Frontal cortex (tissue), 4 donors: ENCODE results near the gene SLC47A1. TPM values are rescaled to one million over a fixed set of nuclear protein-coding genes. Genes with fewer than 3 reads are reported as not detected.
"Not testable (repeated sequence)": the region's sequence is repeated elsewhere in the genome, so short reads cannot be mapped to it uniquely, and the experiment has no call there.

ENCODE experiments used
- DNase-seq, 2 donors: peaks; one replicate each; pipeline ENCODE4 v3.0.0; 2012; ENCODE audit warnings: low spot score in 2 of 2
- FAIRE-seq: peaks from 2 replicates; lab custom pipeline; 2012; peaks lifted over from hg19 to GRCh38; lab: Jason Lieb, UNC
- total RNA-seq: library from RNA; depleted of rRNA; stranded (reverse); fragments of >200 nt; gene quantifications from one replicate; pipeline ENCODE4 v1.2.3, GENCODE V29; 2014
- donor health status: control.
- donor health status: control.
- donor health status: control.

SLC47A1 gene
- total RNA-seq, 1 donor from 2014 or later = 4.9 TPM

DNA sequence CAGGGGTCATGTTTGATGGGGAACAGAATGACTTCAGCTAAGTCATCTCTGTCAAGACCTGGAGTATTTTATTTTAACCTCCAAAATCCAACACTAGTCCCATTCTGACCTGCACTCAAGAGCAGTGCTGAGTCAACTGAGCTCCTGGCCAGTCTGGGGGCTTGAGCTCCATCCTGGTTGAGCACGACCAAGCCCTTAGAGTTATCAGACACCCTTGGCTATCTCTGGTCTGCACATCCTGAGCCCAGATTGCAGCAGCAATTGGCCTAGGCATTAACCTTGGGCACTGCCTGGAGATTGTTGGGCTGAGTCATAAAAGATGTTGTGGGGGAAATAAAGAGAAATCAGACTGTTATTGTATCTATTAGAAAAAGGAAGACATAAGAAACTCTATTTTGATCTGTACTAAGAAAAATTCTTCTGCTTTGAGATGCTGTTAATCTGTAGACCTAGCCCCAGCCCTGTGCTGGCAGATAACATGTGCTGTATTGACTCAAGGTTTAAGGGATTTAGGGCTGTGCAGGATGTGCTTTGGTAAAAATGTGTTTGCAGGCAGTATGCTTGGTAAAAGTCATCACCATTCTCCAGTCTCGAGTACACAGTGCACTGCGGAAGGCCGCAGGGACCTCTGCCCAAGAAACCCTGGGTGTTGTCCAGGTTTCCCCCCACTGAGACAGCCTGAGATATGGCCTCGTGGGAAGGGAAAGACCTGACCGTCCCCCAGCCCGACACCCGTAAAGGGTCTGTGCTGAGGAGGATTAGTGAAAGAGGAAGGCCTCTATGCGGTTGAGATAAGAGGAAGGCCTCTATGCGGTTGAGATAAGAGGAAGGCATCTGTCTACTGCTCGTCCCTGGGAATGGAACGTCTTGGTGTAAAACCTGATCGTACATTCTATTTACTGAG, 14.0 kb upstream of the SLC47A1 start:
- DNase-seq, FAIRE-seq: not testable (repeated sequence)

DNA sequence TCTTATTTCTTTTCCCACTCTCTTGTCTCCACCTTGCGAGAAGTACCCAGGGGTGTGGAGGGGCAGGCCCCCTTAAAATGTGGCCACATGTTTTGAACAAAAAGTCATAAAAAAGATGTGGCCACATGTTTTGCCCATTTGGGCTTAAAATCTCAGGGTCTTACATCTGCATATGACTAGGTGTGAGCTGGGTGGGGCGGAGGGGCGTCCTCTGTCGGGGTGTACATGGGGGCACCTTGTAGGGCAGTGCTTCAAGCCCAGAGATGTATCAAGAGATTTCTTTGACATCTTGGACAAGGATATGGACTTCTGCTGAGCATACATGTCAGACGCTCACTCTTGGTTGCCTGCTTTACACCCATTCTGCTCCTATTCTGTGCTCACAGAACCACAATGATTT, 13.0 kb upstream of the SLC47A1 start:
- no peak for FAIRE-seq

DNA sequence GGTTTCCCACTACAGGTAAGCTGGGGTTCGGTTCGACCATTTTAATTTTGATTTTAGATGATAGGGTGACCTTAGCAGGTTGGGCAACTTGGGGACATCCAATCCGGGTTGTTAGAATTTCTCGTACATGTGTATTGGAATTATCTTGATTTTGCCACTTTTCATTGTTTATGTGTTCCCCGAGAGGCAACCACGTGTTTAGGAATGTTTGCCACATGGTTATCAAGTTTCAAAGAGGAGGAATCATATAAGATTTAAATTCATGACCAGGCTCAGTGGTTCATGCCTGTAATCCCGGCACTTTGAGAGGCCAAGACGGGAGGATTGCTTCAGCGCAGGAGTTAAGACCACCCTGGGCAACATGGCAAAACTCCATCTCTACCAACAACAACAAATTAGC, 10.0 kb upstream of the SLC47A1 start:
- FAIRE-seq = no peak

More for the DNA sequence above, 13.0 kb upstream of the SLC47A1 start:
- DNase-seq = no peak

DNA sequence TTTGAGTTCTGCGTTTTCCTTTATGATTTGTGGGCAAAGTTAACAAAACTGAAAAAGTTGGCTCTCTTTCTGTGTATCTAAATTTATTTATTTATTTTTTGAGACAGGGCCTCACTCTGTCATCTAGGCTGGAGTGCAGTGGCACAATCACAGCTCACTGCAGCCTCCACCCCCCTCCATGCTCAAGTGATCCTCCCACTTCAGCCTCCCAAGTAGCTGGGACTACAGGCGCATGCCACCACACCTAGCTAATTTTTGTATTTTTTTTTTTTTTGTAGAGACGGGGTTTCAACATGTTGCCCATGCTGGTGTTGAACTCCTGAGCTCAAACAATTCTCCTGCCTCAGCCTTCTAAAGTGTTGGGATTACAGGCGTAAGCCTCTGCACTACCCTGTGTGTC, 6.7 kb upstream of the SLC47A1 start:
- not testable (repeated sequence) for DNase-seq, FAIRE-seq

More for the DNA sequence above, 10.0 kb upstream of the SLC47A1 start:
- no peak for DNase-seq

DNA sequence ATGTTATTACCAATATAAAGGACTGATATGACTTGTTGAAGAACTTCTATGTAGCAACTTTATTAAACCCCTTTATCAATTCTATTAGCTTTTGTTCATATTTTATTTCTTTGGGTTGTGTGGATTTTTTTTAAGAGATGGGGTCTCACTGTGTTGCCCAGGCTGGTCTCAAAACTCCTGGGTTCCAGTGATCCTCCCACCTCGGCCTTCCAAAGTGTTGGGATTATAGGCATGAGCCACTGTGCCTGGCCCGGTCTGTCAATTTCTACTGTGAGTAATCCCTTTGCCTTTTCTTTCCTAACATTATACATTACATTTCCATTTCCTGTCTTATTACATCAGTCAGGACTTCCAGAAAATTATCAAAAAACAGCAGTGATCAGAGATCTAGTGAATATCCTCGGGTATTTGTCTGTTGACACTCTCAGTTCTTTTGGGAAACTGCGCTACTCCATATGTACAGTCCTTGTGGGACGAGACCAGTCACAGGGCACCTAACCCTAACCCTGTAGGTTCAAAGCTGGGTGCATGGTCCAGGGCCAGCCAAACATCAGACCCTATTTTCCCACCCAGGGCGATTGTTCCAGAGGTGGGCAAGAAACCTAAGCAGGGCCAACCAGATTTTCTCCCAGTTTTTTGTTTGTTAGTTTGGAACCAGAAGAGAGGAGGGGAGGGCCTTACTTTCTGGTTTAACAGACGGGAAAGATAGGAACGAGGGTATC, 1.7 kb upstream of the SLC47A1 start:
- no peak for FAIRE-seq
- no peak for DNase-seq

DNA sequence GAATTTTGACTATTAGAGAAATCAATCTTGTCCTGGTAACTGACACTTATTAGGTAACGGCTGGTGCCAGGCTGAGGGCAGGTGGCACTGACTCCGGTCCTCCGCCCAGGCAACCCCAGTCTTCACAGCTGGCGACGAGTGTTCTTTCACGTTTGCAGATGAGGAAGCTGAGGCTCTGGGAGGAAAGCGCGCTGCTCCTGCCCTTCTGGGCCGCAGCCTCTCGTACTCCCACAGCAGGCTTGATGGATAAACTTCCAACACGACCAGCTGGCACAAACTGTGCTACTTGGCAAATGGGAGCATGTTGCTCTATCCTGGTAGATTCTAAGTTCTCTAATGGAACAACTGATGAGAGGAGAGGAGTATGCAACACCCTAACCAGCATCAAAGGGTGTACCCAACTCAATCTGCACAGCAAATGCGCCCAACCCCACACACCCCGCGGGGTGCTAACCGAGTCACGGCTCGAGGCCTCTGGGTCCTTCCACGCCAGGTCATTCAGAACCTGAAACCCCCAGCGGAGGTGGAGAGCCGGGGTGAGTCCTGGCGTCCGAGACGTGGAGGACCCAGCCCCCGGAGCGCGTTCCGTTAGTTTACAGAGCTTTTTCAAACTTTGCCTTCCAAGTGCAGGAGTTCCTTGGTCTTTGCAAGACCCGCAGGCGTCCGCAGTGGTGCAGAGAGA, 477 bp upstream of the SLC47A1 start:
- no peak for DNase-seq
- FAIRE-seq = no peak

DNA sequence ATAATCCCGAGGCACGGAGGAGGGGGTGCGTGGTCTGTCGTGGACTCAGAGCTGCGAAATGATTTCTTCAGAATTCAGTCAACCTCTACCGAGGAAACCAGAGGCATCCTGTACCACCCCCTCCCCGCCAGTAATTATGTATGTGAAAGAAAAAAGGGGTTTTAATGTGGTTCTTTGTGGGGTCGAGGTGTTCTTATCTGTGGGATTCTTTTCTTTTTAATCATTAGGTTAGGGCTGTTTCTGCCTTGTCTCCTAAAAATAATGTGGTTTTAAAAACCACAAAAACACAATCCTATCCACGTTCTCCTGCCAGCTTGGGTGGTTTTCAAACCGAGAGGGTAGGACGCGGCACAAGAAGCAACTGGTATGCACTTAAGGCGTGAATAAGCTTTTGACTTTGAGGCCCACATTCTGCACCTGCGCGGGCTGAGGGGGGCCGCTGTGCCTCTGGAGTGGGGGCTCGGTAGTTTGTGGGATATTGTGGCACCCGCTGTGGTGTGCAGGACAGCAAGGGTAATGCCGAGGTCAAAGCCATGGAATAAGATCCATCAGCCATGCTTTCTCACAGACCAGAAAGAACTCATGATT, 1.0 kb downstream of the SLC47A1 start:
- no peak for FAIRE-seq
- DNase-seq = no peak

DNA sequence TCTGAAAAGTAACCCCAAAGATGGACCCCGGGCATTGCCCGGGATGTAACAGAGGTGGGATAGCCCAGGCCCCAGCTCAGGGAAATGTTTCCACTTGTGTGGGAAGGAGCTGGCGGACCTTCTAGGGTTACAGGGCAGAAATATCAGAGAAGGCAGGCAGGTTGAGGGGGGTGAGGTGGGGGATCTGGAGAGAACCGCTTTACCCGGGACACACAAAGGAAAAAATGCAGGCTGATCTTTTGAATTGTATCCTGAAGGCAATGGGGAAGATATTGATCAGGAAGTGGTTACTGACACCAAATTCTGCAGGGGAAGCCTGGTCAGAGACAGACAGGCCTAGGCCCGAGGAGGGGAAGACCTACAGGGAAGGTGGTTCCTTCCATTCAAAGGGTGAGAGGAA, 3.5 kb downstream of the SLC47A1 start:
- no peak for DNase-seq
- no peak for FAIRE-seq

DNA sequence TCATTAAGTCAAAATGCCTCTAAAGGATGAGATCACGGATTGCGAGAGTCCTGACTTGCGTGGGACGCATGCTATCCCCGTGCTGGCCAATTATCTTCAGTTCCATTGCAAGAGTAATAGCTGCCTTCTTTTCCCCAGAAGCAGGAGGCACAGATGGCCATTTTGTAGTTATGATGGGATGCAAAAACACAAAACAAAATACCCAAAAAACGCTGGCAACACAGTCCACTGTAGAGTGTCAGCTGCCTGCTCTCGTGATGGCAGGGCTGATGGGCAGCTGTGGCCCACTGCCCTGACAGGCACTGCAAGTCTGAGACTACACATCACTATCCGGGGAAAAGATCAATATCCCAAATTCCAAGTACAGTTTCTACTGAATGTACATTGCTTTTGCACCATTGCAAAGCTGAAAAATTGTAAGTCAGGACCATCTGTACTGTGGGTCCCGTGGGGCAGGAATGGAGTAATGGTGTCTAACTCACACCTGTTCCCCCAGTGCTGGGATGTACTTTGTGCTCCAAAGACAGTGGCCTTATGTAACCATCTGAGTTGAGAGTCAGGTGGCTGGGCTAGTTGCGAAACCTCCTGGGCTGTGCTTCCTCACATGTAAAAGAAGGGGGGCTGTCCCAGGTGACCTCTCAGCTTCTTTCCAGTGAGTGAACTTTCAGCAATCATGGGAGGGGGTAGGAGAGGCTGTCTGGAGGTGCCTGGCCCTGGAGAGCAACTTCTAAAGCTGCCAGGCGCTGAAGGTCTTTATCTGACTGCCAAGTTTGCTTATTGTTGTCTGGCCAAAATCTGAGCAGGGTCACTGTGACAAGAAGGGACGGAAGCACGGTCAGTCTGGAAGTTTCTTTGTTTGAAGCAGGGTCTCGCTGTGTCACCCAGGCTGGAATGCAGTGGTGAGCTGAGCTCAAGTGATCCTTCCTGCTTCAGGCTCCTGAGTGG, 4.7 kb downstream of the SLC47A1 start:
- FAIRE-seq = no peak
- DNase-seq = no peak

DNA sequence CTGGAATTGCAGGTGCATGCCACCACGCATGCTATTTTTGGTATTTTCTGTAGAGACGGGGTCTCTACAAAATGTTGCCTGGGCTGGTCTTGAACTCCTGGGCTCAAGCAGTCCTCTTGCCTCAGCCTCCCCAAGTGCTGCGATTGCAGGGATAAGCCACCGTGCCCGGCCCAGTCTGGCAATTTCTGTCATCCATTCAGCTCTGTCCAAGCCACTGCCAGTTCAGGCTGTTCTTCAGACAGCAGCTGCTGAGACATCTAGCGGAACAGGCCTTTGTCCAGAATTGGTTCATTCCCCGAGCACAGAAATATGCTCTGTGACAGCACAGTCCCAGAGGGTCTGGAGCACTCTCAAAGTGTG, 5.4 kb downstream of the SLC47A1 start:
- FAIRE-seq = no peak
- no peak for DNase-seq

DNA sequence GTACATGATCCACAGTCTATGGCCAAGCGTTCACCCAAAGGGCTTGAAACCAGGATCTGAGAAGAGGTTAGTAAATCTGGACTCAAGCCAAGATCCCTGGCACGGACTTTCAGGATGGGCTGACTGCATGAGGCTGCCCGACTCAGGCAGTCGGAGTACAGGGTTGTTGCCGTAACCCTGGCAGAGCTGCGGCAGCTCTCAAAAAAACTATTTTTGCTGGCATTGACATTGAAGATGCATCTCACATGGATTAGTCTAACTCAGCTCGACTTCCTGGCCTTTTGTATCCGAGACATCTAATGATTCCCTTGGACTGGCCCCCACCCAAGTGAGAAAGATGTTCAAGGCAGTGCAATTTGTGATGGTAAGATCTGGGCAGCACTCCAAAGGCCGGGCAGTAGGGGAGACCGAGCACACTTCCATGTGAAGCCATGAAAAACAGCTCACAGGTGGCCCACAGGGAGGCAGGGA, 6.2 kb downstream of the SLC47A1 start:
- DNase-seq = no peak
- FAIRE-seq = no peak

DNA sequence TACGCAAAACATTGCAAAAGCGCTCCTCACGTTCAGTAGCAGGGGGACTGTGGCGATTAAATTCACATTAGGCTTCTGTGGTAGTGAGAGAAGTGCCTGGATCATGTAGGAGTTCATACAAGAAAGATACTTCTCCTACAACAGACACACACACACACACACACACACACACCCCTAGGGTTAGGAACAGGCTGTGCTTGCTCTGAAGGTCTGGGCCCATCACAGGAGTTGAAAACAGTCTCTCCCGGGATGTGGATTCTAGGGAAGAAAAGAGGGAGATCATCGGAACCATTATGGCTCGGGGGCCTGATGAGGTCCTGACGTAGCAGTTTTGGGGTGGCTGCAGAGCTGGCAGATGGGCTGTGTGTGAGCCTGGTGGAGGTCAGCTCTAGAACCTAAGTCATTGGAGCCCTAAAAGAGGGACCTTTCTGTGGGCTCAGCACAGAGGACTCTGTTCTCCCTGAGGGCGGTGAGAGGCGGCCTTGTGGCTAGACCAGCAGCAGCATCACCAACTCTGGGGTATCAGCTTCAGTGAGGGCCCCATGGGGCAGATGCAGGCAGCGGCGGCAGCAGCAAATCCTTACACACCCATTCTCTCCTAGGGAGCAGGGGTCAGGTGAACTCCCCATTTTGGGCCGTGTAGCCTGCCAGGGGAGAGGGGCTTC, 7.2 kb downstream of the SLC47A1 start:
- FAIRE-seq = no peak
- no peak for DNase-seq

DNA sequence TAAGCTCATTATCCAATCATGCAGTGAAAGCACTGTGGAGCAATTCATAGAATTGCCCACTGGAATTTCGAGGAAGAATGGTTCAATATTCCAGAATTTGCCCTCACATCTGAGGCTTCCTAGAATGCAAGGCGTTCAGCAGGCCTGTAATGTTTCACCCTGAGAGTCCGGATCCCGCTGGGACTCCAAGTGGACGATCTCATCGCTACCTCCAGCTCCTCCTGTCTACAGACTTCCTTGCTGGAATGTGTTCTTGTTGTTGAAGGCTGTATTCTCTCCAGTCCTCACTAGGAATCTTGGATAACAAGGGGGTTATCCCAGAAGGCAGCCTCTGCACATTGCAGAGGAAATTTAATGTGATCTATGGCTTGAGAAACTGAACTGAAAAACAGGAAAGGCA, 7.8 kb downstream of the SLC47A1 start:
- DNase-seq (no peak), FAIRE-seq (no peak)

DNA sequence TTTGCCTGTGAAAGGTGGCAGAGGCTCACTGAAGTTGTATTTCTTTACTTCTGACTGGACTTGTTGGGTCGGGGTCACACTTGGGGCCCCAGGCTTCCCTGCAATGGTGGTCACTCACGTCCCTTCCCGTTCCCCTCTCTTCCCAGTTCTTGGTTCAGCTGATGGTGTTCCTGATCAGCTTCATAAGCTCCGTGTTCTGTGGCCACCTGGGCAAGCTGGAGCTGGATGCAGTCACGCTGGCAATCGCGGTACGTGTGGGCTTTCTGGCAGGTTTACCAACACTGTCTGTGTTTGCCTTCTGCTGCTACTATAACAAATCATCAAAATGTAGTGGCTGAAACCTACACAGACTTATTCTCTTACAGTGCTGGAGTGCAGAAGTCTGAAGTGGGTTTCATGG, 8.6 kb downstream of the SLC47A1 start:
- no peak for DNase-seq
- FAIRE-seq = no peak

DNA sequence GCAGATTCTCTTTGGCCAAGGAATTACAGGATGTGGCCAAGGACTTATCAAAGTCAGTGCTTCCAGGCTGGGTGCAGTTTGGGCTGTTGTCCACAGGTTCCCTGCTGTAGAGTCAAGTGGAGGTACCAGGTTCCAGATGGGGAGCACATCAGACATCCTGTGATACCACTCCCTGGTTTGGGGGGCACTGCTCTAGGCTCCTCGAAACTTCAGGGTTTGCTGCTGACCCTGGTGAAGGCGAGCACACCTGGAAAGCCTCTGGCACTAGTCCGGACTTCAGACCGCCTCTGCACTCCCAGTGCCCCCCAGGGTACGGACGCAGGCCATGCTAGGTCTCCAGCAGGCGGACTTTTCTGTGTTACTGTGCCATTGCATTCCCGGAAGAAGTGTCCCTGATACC, 10.7 kb downstream of the SLC47A1 start:
- FAIRE-seq (no peak), DNase-seq (no peak)

DNA sequence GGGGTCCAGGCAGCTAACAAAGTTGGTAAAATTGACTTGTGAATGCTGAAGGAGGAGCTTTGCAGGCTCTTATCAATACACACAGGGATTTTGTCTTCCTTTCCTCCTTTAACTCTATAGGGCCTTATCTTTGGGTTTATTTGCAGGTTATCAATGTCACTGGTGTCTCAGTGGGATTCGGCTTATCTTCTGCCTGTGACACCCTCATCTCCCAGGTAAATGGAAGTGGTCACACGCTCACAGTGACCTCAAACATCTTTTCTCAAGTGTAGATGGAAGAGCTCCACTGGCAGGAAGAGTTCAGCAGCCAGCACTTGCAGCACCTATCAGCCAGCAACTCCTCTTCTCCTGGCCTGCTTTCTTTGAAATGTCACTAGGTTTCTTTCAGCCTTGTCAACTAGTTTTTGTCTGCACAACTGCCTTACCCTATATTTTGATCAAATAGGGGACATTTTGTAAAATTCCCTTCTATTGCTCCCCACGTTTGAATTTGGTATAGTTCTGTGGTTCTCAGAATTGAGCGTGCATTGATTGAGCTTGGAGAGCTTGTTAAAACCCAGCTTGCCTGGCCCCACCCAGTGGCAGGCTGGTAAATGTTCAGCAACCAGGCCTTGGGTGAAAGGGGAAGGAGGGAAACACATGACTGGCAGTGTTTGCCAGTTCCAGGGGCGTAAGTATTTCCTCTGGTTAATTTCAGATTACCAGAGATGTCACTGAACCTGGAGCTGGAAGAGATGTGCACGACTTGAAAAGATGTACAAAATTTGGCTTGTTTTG, 12.8 kb downstream of the SLC47A1 start:
- FAIRE-seq (no peak), DNase-seq (no peak)

DNA sequence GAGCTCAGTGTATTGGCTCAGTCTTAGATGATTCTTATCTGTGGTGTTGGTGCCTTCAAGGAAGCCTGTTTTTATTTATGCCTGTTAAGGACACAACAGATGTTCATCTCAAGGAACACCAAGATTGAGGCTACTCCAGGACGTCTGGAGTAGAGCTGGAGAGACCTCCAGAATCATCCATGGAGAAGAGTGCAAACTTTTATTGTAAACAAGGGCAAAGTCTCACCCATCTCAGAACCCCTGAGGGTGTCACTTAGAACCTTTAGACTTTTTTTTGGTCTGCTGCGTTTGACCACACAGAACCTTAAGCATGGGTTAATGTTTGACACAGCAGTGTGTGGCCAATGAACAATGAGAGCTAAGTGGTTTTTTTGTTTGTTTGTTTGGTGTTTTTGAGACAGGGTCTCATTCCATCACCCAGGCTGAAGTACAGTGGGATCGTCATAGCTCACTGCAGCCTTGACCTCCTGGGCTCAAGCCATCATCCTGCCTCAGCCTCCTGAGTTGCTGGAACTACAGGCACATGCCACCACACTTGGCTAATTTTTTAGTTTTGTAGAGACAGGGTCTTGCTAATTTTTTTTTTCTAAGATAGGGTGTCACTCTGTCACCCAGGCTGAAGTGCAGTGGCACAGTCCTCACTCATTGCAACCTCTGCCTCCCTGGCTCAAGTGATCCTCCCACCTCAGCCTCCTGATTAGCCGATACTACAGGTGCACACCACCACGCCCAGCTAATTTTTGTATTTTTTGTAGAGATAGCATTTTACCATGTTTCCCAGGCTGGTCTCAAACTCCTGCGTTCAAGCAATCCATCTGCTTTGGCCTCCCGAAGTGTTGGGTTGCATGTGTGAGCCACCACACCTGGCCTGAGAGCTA, 16.3 kb downstream of the SLC47A1 start:
- FAIRE-seq = no peak
- DNase-seq = no peak
